ENCODE data around the gene ABI1.

DNA sequence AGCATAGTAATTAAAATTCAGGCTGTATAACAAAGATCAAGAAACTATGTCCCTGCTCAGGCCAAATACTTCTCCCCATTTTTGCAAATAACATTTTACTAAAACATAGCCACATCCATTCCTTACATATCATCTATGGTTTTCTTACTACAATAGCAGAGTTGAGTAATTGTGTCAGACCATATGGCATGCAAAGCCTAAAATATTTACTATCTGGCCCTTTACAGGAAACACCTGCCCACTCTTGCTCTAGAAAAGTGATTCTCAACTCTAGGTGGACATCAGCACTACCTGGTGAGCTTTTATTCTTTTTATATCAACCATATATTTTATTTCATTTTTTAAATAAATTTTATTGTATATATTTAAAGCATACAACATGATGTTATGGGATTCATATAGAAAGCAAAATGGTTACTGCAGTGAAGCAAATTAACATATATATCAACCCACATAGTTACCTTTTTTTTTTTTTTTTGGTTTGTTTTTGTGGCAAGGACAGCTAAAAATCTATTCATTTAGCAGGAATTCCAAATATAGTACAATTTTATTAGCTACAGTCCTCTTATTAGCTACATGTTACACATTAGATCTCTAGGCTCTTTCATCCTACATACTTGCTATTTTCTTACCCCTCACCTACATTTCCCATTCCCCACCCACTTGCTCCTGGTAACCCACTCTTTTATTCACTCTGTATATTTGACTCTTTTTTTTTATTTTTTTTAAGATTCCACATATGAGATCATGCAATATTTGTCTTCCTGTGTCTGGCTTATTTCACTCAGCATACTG lies 19.6 kb downstream of the ABI1 start:
- TF ChIP-seq, protein P1, sequence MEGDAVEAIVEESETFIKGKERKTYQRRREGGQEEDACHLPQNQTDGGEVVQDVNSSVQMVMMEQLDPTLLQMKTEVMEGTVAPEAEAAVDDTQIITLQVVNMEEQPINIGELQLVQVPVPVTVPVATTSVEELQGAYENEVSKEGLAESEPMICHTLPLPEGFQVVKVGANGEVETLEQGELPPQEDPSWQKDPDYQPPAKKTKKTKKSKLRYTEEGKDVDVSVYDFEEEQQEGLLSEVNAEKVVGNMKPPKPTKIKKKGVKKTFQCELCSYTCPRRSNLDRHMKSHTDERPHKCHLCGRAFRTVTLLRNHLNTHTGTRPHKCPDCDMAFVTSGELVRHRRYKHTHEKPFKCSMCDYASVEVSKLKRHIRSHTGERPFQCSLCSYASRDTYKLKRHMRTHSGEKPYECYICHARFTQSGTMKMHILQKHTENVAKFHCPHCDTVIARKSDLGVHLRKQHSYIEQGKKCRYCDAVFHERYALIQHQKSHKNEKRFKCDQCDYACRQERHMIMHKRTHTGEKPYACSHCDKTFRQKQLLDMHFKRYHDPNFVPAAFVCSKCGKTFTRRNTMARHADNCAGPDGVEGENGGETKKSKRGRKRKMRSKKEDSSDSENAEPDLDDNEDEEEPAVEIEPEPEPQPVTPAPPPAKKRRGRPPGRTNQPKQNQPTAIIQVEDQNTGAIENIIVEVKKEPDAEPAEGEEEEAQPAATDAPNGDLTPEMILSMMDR (IDR thresholded peaks at IDR 0.05), result no peak
- no peak for TF ChIP-seq POLR2A (IDR thresholded peaks at IDR 0.05)
